B cell (primary cell): ENCODE results near the gene NDST1. TPM values are rescaled to one million over a fixed set of nuclear protein-coding genes. Genes with fewer than 3 reads are reported as not detected.

ENCODE experiments used
- ATAC-seq: fragments of 200-7000 bp; cut with Tn5 transposase; one replicate; pipeline ENCODE4 v1.10.0; 2021; ENCODE audit warnings: low read depth, mild to moderate bottlenecking, moderate number of reproducible peaks, moderate library complexity
- CTCF ChIA-PET: fragments of 350-600 bp; sonication (Branson Sonifier 250); formaldehyde crosslinking; loops from one replicate; lab custom pipeline; 2021; ENCODE audit warnings: antibody characterized with exemption, inconsistent platforms; lab: Charles Lee
- POLR2A ChIA-PET: fragments of 350-600 bp; sonication (Branson Sonifier 250); formaldehyde crosslinking; loops from one replicate; lab custom pipeline; 2021; ENCODE audit warnings: antibody characterized with exemption; lab: Charles Lee
- DNase-seq: peaks from one replicate; pipeline ENCODE4 v3.0.0; 2013
- H2AFZ ChIP-seq: 2 replicates; pipeline ENCODE4 v1.6.1; 2012; ENCODE audit warnings: mild to moderate bottlenecking, low read depth, low read length; ENCODE audit not compliant: insufficient read depth, poor library complexity, severe bottlenecking
- H3K27ac ChIP-seq, 2 donors: 1 replicate in 1 of 2; 2 replicates in 1 of 2; pipeline ENCODE4 v1.5.1; 2012 to 2013; ENCODE audit warnings: low read length in 2 of 2, mild to moderate bottlenecking in 2 of 2, moderate library complexity in 1 of 2
- H3K27me3 ChIP-seq, 4 experiments: fragments of 200-600 bp in 1 of 4; sonication (generic) in 1 of 4; replicated peaks in 1 of 4; 1 replicate in 2 of 4; 2 replicates in 2 of 4; pipeline versions ENCODE4 v1.6.1 to v1.7.0; 2013 to 2016; ENCODE audit warnings: low read length in 3 of 4, mild to moderate bottlenecking in 2 of 4, mixed read lengths in 1 of 4, moderate library complexity in 1 of 4; ENCODE audit not compliant: insufficient read depth in 4 of 4, control insufficient read depth in 3 of 4; ENCODE audit errors: control extremely low read depth in 1 of 4
- H3K36me3 ChIP-seq, 2 experiments: replicated peaks in 1 of 2; 1 replicate in 1 of 2; 2 replicates in 1 of 2; pipeline versions ENCODE4 v1.6.1 to v1.7.1; 2013; ENCODE audit warnings: low read length in 1 of 2; ENCODE audit not compliant: insufficient read depth in 2 of 2, control insufficient read depth in 1 of 2; ENCODE audit errors: control extremely low read depth in 1 of 2, extremely low read depth in 1 of 2
- H3K4me1 ChIP-seq, 2 donors: fragments of 200-600 bp in 1 of 2; sonication (generic) in 1 of 2; 1 replicate in 1 of 2; 2 replicates in 1 of 2; pipeline versions ENCODE4 v1.5.1 to v1.6.1; 2013 to 2017; ENCODE audit warnings: low read length in 2 of 2; ENCODE audit not compliant: control insufficient read depth in 2 of 2, insufficient read depth in 2 of 2
- H3K4me2 ChIP-seq: replicated peaks from 2 replicates; pipeline ENCODE3; 2012; ENCODE audit warnings: mild to moderate bottlenecking, low read depth, low read length; ENCODE audit not compliant: poor library complexity, severe bottlenecking
- H3K4me3 ChIP-seq, 5 experiments: fragments of 200-600 bp in 1 of 5; sonication (generic) in 1 of 5; 1 replicate in 3 of 5; 2 replicates in 2 of 5; pipeline versions ENCODE4 v1.5.1 to v1.7.0; 2011 to 2016; ENCODE audit warnings: low read length in 4 of 5, mild to moderate bottlenecking in 4 of 5, low read depth in 2 of 5, control low read depth in 1 of 5, moderate library complexity in 1 of 5; ENCODE audit not compliant: insufficient read depth in 1 of 5; ENCODE audit errors: control extremely low read depth in 1 of 5, extremely low read depth in 1 of 5
- H3K79me2 ChIP-seq: fragments of 200-600 bp; sonication (generic); one replicate; pipeline ENCODE4 v1.6.0; 2016; ENCODE audit warnings: low read length; ENCODE audit not compliant: control insufficient read depth, insufficient read depth
- H3K9ac ChIP-seq: fragments of 200-600 bp; sonication (generic); 2 replicates; pipeline ENCODE4 v1.6.1; 2017; ENCODE audit warnings: mild to moderate bottlenecking, low read length, moderate library complexity
- H3K9me3 ChIP-seq, 3 donors: one replicate each; pipeline versions ENCODE4 v1.6.1 to v1.7.1; 2013; ENCODE audit warnings: low read length in 2 of 3; ENCODE audit not compliant: control insufficient read depth in 2 of 3, insufficient read depth in 1 of 3; ENCODE audit errors: control extremely low read depth in 1 of 3
- H4K20me1 ChIP-seq: 2 replicates; pipeline ENCODE4 v1.6.0; 2012; ENCODE audit warnings: mild to moderate bottlenecking, low read length; ENCODE audit not compliant: insufficient read depth, control insufficient read depth, poor library complexity, severe bottlenecking
- H3K27ac Mint-ChIP-seq: one replicate; pipeline ENCODE4 v1.8.0; 2021; ENCODE audit warnings: mixed read lengths
- H3K27me3 Mint-ChIP-seq: one replicate; pipeline ENCODE4 v1.8.0; 2021; ENCODE audit warnings: mixed read lengths
- H3K4me1 Mint-ChIP-seq: one replicate; pipeline ENCODE4 v1.8.0; 2021; ENCODE audit warnings: mixed read lengths
- H3K4me3 Mint-ChIP-seq: one replicate; pipeline ENCODE4 v1.8.0; 2021; ENCODE audit warnings: mixed read lengths
- H3K9me3 Mint-ChIP-seq: one replicate; pipeline ENCODE4 v1.8.0; 2022; ENCODE audit warnings: mixed read lengths; ENCODE audit not compliant: insufficient read depth
- CTCF ChIP-seq: fragments of 200-600 bp; IDR thresholded peaks from one replicate; pipeline ENCODE4 v1.8.0; 2022; ENCODE audit warnings: antibody characterized with exemption, mild to moderate bottlenecking
- EZH2 ChIP-seq: IDR thresholded peaks from 2 replicates; pipeline ENCODE4 v1.6.1; 2012; ENCODE audit warnings: borderline replicate concordance, low read depth, mild to moderate bottlenecking, moderate library complexity, low read length; ENCODE audit not compliant: insufficient read depth, poor library complexity, severe bottlenecking
- WGBS: methylation state at CpG from one replicate; pipeline ENCODE4 v1.1.5; 2013; ENCODE audit warnings: missing lambda C conversion rate; ENCODE audit not compliant: insufficient coverage; 5-methylcytosine and 5-hydroxymethylcytosine counted together
- intact Hi-C: fragments of 100-400 bp; cut with micrococcal nuclease; formaldehyde crosslinking; loops from one replicate; pipeline ENCODE4 v1.10.0; 2022
- polyA plus RNA-seq: library from polyadenylated mRNA; depleted of rRNA; stranded (reverse); fragments of >200 nt; gene quantifications from 2 replicates; pipeline ENCODE4 v1.2.3, GENCODE V29; 2012
- total RNA-seq, 2 donors: library from RNA; stranded (reverse); fragments of 120-200 nt in 1 of 2; gene quantifications; 1 replicate in 1 of 2; 2 replicates in 1 of 2; pipeline versions ENCODE4 v1.2.3 to v1.2.4, GENCODE V29; 2013 to 2022

The NDST1 gene
- total and polyA plus RNA-seq, 2 donors (not counting 1 experiment from before 2014, with no cell fraction given) = 4.3 to 7.0 TPM

DNA sequence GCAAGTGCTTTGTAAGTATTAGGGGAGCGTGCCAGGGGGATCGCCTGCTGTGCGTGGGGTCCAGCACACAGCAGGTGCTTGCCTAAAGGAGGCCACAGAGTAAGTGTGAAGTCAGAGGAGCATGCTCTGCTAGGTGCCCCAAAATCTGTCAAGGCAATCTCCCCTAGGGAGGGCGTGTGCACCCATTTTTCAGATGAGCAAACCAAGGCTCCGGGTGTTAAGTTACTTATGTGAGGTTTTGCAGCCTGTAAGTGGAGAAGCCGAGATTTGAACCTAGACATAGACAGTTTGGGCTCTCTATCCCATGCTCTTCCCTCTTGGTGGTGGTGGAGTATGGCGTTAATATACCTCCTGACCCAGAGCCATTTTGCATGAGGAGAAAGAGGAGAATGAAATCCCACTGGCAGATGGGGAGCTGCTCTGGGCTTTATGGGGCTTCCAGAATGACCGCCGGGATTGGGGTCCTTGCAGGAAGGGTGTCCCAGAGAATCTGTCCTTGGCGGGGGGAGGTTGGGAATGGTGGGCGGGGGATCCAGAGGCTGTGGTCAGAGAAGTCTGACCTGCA, 14.1 kb downstream of the NDST1 start:
- Histone ChIP-seq H4K20me1 (no peaks in the 10 kb centered on the region), H3K4me3 (no peak overlapping the region), H3K79me2 (no peaks in the 10 kb centered on the region), H3K4me1 (no peaks in the 10 kb centered on the region), H3K36me3 (no peaks in the 10 kb centered on the region), H2AFZ (no peak overlapping the region), H3K9me3 (no peaks in the 10 kb centered on the region), H3K9ac (no peak overlapping the region), H3K27ac (no peak overlapping the region), H3K4me2 (no peak overlapping the region), H3K27me3 (no peaks in the 10 kb centered on the region)
- ChIA-PET CTCF (interaction anchor here (0.7 to 6.1 kb wide), 5 partner anchors 15 to 176 kb away, joined by 3 to 126 read pairs (median 5); partner anchors contain the start of gene RPS14), POLR2A (no interaction called here)
- Mint-ChIP-seq H3K4me1 (no peaks in the 10 kb centered on the region), H3K27me3 (no peaks in the 10 kb centered on the region), H3K27ac (no peak overlapping the region), H3K9me3 (no peaks in the 10 kb centered on the region), H3K4me3 (no peak overlapping the region)
- WGBS = 97% methylated on average over 7 of the region's 11 CpGs
- no peak for TF ChIP-seq CTCF
- TF ChIP-seq EZH2 = no peak
- DNase-seq = no peak
- ATAC-seq = no peak
- intact Hi-C loops = loop anchor here (2.0 kb wide), 1 partner anchor 71 kb away; no protein-coding TSS in a partner anchor
